Hematopoietic multipotent progenitor cell treated with erythropoietin and hydrocortisone succinate and interleukin-3 and kit ligand, for 8 days (in vitro differentiated cells): Measurements from ENCODE around the gene PTPRM.
A peak's percentile ranks its signal among the peaks of the same experiment; 100 is the strongest.

Experiments
- DNase-seq: peaks from one replicate; pipeline ENCODE4 v3.0.0-alpha.2; 2015

The PTPRM gene

DNA sequence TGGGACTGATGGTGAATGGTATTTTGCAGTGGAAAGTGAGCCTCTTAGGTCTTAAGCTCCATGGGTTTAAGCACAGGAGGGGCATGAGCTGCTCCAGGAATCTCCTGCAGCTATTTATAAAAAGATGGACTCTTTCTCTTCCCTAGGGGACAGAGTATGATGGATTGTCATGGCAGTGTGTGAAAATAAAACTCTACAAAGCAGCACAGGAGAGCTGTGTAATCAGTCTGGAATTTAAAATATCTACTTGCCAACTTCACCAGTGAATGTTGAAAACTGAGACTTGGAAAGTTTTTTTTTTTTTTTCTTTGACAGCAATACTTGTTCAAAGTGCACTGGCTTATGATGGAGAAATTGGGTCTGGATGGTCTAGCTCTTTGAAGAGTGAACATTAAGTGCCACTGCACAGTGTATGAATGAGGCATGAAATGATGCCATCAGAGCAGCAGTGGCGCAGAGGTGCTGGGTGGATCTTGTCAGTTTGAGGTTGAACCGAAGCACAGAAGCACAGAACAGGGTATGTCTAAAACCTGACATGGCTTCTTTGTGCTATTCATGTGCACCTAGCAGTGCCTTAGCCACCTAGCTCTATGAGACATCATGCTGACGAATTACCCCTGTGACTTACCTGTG is 245.4 kb downstream of the PTPRM start:
- DNase-seq, result no peak

DNA sequence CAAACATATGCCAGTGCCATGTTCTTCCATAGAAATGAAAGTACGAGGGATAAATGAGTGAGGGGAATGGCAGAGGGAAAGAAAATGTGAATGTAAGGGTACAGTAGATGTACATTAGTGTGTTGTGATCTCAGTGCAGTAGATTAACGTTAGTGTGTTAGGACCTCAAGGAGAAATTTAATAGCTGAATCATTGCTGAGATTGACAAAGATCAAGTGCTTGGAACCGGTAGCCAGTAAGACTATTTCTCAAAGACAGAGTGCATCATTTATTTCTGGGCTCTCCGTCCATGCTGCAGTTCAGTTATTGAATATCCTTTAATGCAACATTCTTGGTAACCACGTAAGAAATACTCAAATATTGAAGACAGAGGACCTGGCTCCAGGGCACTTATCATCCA is 246.0 kb downstream of the PTPRM start:
- no peak for DNase-seq

DNA sequence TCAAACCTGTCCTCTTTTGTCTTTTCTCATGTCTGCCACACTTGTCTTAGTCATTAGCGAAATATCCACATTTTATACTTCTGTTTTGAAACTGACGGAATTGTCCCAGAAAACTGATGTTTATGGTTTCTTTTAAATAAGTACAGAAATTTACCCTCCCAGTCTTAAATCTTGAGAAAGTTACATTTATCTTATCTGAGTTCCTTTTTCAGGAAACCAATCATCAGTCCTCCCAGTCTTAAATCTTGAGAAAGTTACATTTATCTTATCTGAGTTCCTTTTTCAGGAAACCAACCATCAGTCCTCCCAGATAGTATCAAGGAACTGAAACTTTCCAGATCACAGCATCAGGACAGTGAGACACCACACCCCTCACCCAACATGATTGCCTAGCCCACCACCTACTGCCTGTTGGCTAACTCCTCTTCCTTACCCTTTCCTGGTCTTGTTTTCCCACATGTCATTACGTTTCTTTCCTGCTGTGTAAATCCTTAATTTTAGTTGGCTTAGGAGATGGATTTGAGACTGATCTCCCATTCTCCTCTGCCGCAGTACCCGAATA is 247.7 kb downstream of the PTPRM start:
- DNase-seq, result no peak

DNA sequence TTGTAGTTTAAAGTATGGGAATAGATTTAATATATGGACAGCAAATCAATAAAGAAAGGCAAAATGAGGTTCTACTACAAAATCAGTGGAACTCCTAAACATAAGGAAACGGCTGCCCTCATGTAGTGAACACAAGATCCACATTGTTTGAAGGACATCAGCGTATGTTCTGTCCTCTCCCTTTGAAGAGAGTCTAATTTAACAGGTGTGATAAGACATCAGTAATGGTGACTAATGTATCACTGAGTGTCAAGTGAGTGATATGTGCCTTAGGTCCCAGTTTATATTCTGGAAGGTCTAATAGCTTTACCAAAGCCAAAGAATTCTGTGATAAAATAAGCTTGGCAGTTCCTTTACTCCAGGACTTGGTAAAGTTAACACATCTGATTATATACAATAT is 248.7 kb downstream of the PTPRM start:
- DNase-seq, result no peak

DNA sequence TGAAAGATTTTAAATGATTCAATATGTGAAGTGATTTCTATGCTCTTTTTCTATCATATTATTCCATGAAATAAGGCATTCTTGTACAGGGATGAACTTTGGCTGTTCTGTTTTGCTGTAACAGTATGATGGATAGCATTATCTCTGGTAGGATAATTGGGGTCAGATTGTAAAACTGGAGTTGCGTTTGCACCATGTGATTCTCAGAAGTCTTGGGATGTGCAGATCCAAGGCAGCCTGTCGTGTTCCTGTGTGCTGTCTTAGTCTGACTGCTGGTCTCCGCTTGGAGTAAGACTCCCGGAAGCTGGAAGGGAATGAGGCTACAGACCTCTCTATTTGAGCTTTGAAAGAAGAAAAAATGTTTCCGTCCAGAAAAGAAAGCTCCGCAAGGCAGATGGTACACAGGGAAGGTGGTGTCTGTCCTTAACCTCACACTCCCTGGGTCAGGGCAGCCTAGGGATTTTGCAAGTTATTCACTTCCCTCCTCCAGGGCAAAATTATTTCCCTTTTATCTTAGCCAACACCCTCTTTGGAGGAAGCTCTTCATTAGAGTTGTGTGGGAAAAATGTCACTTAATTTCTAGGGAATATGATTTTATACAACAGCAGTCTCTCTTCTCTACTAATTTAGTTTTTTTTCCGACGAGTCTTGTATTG is 250.6 kb downstream of the PTPRM start:
- DNase-seq, result no peak

DNA sequence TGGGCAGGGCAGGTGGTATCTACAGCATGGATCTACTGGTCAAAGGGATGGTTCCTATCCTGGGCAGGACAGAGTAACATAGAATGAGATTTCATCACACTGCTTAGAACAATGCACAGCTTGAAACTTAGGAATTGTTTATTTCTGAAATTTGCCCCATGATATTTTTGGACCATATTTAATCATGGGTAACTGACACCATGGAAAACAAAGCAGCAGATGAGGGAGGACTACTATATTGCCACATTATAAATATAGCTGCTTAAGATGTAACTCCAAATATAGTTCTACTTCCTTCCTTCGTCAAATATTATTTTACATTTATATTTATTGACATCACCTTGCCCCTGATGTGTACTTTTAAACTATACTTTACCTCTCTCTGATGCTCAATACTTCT is 254.7 kb downstream of the PTPRM start:
- DNase-seq, result no peak

DNA sequence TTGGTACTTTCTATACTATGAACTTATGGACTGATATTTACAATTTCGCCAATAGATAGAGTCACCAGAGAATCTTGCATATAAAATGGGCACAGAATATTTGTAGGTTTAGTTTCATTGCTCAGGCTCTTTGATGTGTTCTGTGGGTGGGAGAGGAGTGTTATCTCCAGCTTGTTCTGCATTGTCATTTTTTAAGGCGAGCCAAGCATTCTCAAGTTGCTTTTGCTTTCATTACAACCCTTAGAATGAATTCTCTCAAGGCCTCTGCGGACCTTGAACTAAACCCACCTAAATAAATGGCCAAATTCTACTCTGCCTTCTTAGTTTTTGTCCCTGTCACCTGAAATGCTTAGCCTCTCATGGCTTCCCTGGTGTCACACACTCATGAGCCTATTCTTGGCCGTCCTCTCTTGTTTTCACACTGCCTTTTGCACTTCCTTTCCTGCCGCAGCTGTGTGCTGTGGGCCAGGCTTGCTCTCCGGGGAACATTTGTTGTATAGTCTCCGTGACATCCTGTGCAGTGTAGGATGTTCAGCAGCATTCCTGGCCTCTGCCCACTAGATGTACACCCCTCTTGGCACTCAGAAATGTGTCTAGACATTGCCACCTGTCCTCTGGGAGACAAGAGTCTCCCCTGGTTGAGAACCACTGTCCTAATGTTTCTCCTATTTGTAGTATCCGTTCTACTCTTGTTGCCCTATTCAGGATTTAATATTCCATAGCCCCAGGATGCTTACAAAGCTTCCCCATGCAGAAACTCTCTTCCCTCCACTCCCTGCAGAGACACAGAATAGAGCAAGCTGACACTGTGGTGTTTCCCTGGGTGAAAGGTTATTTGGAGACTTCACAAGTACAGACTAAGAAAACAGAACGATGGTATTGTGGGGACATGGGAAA is 255.6 kb downstream of the PTPRM start:
- no peak for DNase-seq

DNA sequence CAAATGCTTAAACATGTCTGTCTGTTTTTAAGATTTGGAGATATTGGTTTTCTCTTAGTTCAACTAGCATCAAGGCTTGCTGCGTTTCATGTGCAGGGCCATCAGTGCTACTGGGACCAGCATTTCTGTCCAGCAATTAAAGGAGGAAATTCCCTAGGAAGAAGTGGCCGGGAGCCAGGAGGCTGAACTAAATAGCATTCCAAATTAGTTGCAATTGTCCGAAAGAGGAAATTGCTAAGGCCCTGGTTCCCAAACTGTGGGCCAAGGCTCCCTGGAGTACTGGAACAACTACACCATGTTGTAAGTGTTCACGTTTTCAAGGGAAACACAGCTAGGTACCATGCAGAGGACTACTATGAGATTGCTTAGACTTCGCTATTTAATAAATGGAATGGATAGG is 257.9 kb downstream of the PTPRM start:
- DNase-seq, result no peak

DNA sequence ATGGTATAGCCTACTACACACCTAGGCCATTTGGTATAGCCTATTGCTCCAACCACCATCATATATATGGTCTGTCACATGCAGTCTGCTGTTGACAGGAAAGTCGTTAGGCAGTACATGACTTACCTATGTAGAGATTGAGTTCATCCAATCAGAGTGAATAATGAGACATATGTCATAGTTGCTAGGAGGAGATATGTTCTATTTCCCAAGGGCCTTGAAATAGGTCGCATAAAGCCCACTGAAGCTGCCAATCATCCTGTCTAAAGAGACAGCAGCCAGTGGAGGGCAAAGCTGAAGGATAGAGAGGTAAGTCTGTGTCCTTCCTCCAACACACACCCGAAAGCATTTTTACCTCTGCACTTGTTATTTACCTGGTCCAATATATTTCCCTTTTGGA is 263.4 kb downstream of the PTPRM start:
- DNase-seq, result peak; percentile 4

DNA sequence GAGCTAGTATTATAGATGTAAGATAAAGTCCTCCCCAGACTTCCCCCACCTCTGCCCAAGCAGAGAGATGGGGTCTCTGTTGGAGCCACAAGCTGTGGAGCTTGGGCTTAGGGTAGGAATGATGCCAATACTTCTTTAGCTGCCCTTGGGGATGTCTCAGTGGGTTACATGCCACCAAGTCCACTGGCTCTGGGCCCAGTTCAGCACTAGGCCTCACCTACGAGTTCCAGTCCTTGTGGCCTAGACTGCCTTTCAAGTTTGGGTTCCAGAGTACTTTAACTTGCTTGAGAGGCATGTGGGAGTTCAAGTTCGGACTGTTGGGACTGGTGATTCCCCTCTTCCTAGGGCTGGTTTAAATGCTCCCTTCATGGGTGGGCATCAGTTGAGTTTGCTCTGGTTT is 272.4 kb downstream of the PTPRM start:
- no peak for DNase-seq

DNA sequence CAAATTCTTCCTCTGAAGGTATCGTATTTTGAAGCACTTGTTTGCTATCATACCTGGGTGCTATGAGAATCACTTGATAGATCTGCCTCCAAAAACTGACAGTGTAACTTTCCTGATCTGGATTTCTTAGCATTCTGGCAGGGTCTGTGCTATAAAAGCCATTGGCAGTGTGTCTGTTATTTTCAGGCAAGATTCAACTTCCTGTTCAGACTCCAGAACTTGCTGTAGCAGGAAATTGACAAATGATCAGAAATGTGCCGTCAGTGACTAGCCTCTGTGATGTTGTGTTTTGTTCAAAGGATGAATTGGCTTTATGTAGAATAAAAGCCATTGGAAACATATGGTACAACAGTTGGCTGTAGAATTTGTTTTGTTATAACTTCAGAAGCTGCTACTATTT is 273.3 kb downstream of the PTPRM start:
- no peak for DNase-seq

DNA sequence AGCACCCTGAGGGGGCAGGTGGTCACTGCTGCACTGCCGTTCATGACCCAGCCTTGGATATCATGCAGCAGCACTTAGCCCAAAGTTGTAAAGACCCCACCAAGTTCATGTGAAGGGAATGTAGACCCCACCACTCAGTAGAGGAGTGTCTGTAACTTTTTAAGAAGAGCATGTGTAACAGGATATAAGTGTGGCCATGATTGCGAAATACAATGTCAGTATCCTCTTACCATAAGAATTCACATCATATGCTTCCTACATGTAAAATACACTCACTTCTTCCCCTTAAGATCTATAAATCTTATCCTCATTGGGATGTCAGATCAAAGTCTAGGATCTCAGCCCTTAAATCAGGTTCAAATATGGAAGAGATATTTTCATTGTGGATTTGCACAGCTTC is 276.9 kb downstream of the PTPRM start:
- DNase-seq, result no peak

DNA sequence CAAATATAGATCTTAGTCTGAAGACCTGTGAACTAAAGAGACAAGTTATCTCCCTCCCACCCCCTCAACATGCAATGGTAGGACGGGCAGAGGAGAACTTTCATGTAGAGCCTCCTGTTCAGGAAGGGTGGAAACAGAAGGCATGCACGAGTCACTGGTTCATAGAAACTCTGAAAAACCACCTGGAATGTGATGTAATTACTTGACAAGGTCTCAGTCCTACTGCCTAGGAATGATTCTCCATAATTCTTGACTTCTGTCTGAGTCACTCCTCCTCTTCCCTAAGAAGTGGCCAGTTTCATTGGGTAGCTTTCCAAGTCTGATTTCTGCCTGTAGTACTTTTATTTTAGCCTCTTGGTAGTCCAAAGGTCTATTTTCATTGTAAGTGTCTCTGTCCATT is 277.3 kb downstream of the PTPRM start:
- no peak for DNase-seq

DNA sequence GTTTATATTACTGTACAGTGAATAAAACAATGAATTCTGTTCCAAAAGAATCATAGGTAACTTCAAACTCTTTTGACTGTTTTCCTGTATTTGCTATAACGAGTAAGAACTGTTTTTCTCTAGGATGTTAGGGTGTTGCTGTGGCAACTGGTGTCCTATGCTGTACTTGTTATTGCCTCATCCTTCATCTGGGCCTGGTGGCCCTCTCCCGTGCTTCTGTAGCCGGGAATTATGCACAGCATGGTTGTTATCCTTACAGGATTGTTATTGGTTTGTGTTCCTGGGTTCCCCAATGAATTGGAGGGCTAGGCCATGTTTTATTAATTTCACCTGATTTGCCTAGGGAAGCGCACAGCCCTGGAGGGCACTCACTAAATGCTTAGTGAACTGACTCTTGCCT is 279.2 kb downstream of the PTPRM start:
- DNase-seq, result no peak

DNA sequence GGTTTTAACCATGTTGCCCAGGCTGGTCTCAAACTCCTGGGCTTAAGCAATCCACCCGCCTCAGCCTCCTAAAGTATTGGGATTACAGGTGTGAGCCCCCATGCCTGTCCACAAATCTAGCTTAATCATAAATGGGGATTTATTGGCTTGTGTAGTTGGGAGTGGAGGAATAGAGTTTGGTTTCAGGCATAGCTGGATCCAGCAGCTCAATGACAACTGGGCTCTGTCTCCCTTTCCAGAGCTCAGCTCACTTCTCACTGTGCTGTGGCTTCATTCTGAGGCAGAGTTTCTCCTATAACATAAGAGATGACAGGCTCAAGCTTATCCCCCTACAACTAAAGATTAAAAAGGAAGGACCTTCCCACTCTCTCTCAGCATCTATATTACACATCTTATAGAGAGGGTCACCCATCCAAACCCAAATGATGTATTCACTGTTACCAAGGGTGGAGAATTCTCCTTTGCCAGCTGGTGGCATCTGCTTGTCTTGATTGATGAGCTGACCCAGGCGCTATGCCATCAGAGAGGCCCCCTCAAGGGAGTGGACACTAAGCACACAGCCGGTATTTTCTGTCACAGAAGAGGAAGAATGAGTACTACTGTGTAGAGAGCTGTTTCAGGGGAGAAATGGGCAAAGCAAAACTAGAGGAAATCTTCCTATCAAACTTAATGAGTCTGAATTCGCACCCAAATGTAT is 280.4 kb downstream of the PTPRM start:
- DNase-seq, result no peak

DNA sequence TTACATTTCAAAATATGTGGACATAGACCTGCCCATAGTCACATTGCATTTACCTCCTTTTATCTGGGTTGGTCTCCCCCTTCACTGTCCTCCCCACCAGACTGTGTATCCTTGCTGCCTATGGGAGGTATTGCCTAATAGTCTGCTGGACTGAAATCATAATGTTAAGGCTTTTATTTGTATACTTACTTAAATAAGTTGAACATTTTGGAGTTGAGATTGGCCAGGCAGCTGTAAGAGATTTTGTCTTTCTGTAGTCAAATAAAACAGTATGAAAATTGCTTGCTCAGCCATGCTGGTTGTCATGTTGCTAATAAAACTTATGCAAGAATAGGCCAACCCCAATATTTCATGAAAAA is 280.9 kb downstream of the PTPRM start:
- DNase-seq, result no peak

DNA sequence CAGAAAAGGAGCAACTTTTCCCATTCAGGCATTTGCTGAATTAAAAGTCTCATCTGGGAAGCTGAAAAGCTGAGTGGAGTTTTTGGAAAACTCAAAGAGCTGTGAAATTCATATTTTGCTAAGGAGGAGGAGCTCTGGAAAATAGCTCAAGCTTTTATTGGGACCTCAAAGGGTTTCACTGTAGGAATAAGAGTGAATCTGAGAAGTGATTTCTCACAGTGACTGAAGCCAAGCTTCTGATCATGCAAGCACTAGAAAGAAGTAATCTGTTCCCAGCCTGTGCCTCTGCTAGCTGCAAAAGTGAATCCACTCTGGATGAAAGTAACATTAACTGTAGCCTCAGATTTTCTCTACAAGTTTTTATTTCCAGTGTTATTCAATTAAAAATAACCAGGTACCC is 283.3 kb downstream of the PTPRM start:
- no peak for DNase-seq

DNA sequence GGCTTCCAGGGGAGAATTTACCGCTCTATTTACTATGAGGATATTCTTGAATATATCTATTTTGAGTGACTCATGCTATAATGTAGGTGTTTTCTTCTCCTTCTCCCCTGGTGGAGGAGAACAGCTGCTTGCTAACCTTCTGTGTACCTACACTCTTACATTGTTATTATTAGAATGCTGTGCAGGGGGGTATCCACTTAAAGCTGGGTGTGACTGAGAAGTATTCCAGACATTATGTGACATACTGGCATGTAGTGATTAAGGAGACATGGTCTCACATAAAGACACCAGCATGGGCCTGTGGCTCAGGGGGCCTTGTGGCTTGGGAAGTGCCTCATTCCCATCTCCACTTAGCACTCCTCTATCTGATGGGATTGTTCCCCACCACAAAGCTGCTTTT is 287.9 kb downstream of the PTPRM start:
- no peak for DNase-seq

DNA sequence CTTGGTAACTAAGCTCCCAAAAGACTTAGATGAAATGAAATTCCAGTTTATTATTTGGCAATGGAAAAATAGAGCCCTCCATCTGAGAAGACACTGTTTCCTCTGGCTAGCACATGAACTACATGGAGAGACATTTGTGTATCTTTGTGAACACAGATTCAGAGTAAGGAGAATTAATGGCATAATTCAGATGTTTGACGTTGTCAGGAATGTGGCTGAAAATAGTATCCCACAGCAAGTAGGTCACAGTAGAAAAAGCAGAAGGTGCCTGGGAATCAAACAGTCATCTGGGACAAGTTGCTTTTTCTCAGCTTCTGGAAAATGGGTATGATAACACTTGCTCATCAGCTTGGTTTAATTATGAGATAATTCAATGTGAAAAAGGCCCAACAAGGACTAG is 288.6 kb downstream of the PTPRM start:
- no peak for DNase-seq

DNA sequence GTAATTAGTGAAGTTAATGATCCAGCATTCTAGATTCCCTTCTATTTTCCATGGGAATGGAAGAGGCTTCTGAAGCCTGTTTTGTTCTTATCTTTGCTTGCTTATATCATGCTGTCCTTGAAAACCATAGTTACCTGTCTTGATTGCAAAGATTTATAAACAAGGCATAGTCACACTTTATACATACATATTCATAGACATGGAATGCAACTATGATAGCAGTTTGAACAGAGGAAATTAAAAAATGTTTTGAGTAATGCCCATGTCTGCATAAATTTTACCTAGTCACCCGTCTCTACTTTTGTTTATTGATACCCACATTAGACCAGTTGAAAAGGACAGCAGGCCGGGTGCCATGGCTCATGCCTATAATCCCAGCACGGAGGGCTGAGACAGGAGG is 289.0 kb downstream of the PTPRM start:
- no peak for DNase-seq

DNA sequence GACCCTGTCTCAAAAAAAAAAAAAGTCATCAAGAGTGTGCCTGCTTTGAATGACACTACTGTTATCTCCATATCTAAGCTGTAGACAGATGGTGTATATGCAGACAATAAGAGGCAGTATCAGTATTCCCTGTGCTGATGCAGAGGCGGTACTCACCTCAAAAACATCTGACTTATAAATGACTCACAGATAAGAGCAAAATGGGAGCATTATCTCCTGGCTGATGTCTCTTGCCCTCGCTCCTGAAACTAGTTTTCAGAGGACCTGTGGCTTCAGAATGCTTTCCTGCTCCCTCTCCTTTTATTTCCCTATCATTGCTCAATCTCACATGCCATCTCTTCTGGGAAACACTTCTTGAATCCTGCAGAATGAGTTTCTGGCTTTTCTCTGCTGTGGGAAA is 289.6 kb downstream of the PTPRM start:
- DNase-seq, result no peak

DNA sequence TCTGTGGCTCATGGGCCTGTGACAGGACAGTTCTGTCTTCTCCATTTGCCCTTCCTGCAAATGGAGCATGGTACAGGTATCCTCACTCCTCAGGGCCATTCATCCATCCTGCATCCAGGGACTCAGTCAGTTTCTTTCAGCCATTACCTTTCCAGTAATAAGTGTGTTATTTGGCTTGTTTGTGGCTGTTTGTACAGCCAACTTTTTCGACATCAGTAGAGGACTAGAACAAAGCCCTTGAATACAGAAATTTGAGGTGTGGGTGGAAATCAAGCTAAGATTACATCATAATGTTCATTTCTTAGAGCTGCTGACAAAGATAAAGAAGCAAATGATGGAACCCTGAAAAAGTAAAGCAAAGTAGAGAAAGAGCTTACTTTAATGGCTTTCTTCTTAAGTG is 290.4 kb downstream of the PTPRM start:
- DNase-seq, result no peak

DNA sequence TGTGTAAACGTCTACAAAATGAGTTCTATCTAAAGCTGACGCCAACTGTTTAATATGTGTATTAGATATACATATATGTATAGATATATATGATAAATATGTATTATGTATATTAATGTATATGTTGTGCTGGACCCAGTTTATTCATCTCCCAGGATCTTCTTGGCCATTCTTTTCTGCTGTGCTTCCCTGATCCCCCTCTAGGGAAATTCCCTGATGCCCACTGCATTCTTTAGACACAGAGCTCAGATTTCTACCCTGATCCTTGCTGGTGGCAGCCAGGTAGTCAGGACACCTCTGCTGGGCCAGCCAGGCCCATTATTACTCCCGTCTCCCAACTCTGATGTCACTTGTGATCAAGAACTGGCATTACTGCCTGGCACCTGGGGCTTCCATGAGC is 292.0 kb downstream of the PTPRM start:
- no peak for DNase-seq
